Testis (tissue), 3 donors: ENCODE data around the gene CHM. TPM values are rescaled to one million over a fixed set of nuclear protein-coding genes. Genes with fewer than 3 reads are reported as not detected.
A peak's percentile ranks its signal among the peaks of the same experiment; 100 is the strongest.

Experiments used
- DNase-seq: peaks from one replicate; pipeline ENCODE4 v3.0.0-alpha.2; 2019
- H3K27ac ChIP-seq, 2 donors: fragments of 200-600 bp; sonication (generic); one replicate each; pipeline ENCODE4 v1.5.1; 2019
- H3K27me3 ChIP-seq: fragments of 200-600 bp; sonication (generic); one replicate; pipeline ENCODE4 v1.5.1; 2019
- H3K36me3 ChIP-seq: fragments of 200-600 bp; sonication (generic); one replicate; pipeline ENCODE4 v1.5.1; 2017; ENCODE audit warnings: low read depth; ENCODE audit errors: missing control alignments
- H3K4me1 ChIP-seq: fragments of 200-600 bp; sonication (generic); one replicate; pipeline ENCODE4 v1.5.1; 2019
- H3K4me3 ChIP-seq, 2 donors: fragments of 200-600 bp; sonication (generic); one replicate each; pipeline ENCODE4 v1.5.1; 2017 to 2019
- H3K9me3 ChIP-seq: fragments of 200-600 bp; sonication (generic); one replicate; pipeline ENCODE4 v1.5.1; 2017
- POLR2A ChIP-seq: fragments of 450-650 bp; IDR thresholded peaks from one replicate; pipeline ENCODE4 v1.6.1; 2017; ENCODE audit warnings: antibody characterized with exemption, mild to moderate bottlenecking, moderate library complexity
- WGBS, 2 donors: methylation state at CpG; one replicate each; pipeline ENCODE4 v1.1.5; 2018; 5-methylcytosine and 5-hydroxymethylcytosine counted together
- intact Hi-C: fragments of 100-400 bp; cut with DNase I; formaldehyde crosslinking; loops from one replicate; pipeline ENCODE4 v1.15.1; 2023; ENCODE audit warnings: low total_unique reads
- polyA plus RNA-seq: library from polyadenylated mRNA; stranded (reverse); fragments of 350-450 nt; fragmentation: Illumina TruSeq; extraction: RNeasy Lipid Tissue Mini Kit (QIAGEN cat#74804); gene quantifications from one replicate; pipeline ENCODE4 v1.2.3, GENCODE V29; 2014; ENCODE audit warnings: low read depth, low replicate concordance; ENCODE audit not compliant: insufficient read depth
- total RNA-seq, 2 donors: library from RNA; depleted of rRNA; stranded (reverse); fragments of >200 nt; gene quantifications; one replicate each; pipeline ENCODE4 v1.2.3, GENCODE V29; 2016
- TF ChIP-seq, protein P1 (sequence below), 3 experiments: fragments of 450-650 bp in 2 of 3; fragments of 200-600 bp in 1 of 3; sonication (generic) in 1 of 3; IDR thresholded peaks; one replicate each; pipeline ENCODE4 v1.5.1; 2016 to 2019; ENCODE audit warnings: antibody characterized with exemption in 3 of 3, mild to moderate bottlenecking in 2 of 3, moderate library complexity in 1 of 3

The CHM gene
- total and polyA plus RNA-seq, 3 donors from 2014 or later: 7.0 to 21.9 (median 19.0) TPM

- no peak overlapping the region for H3K4me3 ChIP-seq
- no peaks in the 10 kb centered on the region for H3K4me1 ChIP-seq
- H3K36me3 ChIP-seq: no peaks in the 10 kb centered on the region
- intact Hi-C loops: no loop called here
- no peak overlapping the region for H3K27ac ChIP-seq
- WGBS, 2 donors: 94 to 97% methylated on average over 3 of the region's 3 CpGs
- no peaks in the 10 kb centered on the region for H3K27me3 ChIP-seq
- DNase-seq: no peak
- TF ChIP-seq POLR2A: no peak
- no peaks in the 10 kb centered on the region for H3K9me3 ChIP-seq
Measured at GRCh38 chrX:85870585-85870984, 176.8 kb downstream of the CHM start.

- TF ChIP-seq POLR2A: no peak
- TF ChIP-seq, protein P1, sequence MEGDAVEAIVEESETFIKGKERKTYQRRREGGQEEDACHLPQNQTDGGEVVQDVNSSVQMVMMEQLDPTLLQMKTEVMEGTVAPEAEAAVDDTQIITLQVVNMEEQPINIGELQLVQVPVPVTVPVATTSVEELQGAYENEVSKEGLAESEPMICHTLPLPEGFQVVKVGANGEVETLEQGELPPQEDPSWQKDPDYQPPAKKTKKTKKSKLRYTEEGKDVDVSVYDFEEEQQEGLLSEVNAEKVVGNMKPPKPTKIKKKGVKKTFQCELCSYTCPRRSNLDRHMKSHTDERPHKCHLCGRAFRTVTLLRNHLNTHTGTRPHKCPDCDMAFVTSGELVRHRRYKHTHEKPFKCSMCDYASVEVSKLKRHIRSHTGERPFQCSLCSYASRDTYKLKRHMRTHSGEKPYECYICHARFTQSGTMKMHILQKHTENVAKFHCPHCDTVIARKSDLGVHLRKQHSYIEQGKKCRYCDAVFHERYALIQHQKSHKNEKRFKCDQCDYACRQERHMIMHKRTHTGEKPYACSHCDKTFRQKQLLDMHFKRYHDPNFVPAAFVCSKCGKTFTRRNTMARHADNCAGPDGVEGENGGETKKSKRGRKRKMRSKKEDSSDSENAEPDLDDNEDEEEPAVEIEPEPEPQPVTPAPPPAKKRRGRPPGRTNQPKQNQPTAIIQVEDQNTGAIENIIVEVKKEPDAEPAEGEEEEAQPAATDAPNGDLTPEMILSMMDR (IDR thresholded peaks at IDR 0.05): no peak
- Histone ChIP-seq H3K4me1 (no peaks in the 10 kb centered on the region), H3K27me3 (no peaks in the 10 kb centered on the region), H3K27ac (no peak overlapping the region), H3K36me3 (no peaks in the 10 kb centered on the region), H3K9me3 (no peaks in the 10 kb centered on the region), H3K4me3 (no peak overlapping the region)
- intact Hi-C loops: no loop called here
- DNase-seq: no peak
Measured at GRCh38 chrX:85865324-85865723, 182.0 kb downstream of the CHM start.

- no peak for DNase-seq
- H3K27ac ChIP-seq: no peak overlapping the region
- TF ChIP-seq, protein P1 (IDR thresholded peaks at IDR 0.05): no peak
- no peak for TF ChIP-seq POLR2A
- intact Hi-C loops: no loop called here
- H3K4me1 ChIP-seq: no peaks in the 10 kb centered on the region
- no peak overlapping the region for H3K4me3 ChIP-seq
- no peaks in the 10 kb centered on the region for H3K27me3 ChIP-seq
- H3K36me3 ChIP-seq: no peaks in the 10 kb centered on the region
- no peaks in the 10 kb centered on the region for H3K9me3 ChIP-seq
Measured at GRCh38 chrX:85859426-85859825, 187.9 kb downstream of the CHM start.

GRCh38 chrX:85851418-85851817 is 195.9 kb downstream of the CHM start:
- no peak overlapping the region for H3K4me3 ChIP-seq
- H3K4me1 ChIP-seq: no peaks in the 10 kb centered on the region
- H3K27ac ChIP-seq: no peak overlapping the region
- intact Hi-C loops: no loop called here
- no peaks in the 10 kb centered on the region for H3K36me3 ChIP-seq
- no peaks in the 10 kb centered on the region for H3K9me3 ChIP-seq
- no peaks in the 10 kb centered on the region for H3K27me3 ChIP-seq
- 58 to 62% methylated on average over 3 of the region's 3 CpGs for WGBS, 2 donors
- DNase-seq: peak; percentile 15
- TF ChIP-seq, protein P1 (IDR thresholded peaks at IDR 0.05): no peak
- no peak for TF ChIP-seq POLR2A

GRCh38 chrX:85836868-85837267 is 210.5 kb downstream of the CHM start:
- WGBS, 2 donors: 70 to 91% methylated on average over 2 of the region's 2 CpGs
- intact Hi-C loops: no loop called here
- H3K36me3 ChIP-seq: no peaks in the 10 kb centered on the region
- no peaks in the 10 kb centered on the region for H3K9me3 ChIP-seq
- TF ChIP-seq, protein P1 (IDR thresholded peaks at IDR 0.05): no peak
- no peak for TF ChIP-seq POLR2A
- H3K4me3 ChIP-seq: no peak overlapping the region
- H3K4me1 ChIP-seq: no peaks in the 10 kb centered on the region
- no peak for DNase-seq
- H3K27ac ChIP-seq: no peak overlapping the region
- H3K27me3 ChIP-seq: no peaks in the 10 kb centered on the region
